Myocyte (in vitro differentiated cells): ENCODE data around the gene ZCCHC17. TPM values are rescaled to one million over a fixed set of nuclear protein-coding genes. Genes with fewer than 3 reads are reported as not detected.
A peak's percentile ranks its signal among the peaks of the same experiment; 100 is the strongest.
"Not testable (repeated sequence)": the region's sequence is repeated elsewhere in the genome, so short reads cannot be mapped to it uniquely, and the experiment has no call there.

Experiments
- DNase-seq: peaks from one replicate; pipeline ENCODE4 v3.0.0-alpha.2; 2012; ENCODE audit warnings: low read depth
- total RNA-seq: library from RNA; depleted of rRNA; stranded (reverse); fragments of >200 nt; gene quantifications from 2 replicates; pipeline ENCODE4 v1.2.3, GENCODE V29; 2014

Gene ZCCHC17
- total RNA-seq, 1 donor from 2014 or later: 32.9 TPM

DNA sequence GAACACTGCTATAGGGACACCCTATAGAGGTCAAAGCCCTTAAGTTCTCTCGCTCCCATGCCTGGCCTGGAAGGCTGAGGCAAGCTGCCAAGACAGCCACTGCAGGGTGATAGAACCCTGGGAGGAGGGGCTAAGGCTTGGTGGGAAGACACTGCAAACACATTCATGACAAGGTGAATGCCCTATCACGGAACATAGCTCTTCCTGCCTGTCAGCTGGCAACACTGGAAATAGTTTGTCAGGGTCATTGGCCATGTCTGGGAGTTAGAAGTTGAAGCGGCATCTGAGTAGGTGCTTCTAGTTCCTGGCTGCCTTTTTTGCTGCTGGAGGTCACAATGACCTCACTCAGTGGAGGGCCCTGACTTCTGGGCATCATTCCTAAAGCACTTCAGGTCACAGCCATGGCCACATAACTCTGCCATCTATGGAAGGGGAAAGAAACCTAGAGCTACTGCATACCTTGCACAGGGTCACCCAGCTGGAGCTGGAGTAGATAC, 71.8 kb downstream of the ZCCHC17 start:
- no peak for DNase-seq

DNA sequence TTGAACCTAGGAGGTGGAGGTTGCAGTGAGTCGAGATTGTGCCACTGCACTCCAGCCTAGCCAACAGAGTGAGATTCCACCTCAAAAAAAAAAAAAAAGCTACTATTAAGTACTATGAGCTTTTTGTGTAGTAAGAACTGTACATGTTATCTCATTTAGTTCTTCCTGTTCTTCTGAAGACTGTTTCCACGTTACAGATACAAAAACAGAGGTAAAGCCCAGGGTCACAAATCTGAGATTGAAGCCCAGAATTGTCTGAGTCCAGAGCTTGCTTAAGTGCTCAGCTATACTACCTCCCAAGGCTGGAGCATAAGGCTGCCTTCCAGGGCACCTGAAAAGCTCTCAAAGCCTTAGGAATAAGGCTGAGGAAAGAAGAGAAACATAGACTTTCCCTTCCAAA, 73.2 kb downstream of the ZCCHC17 start:
- DNase-seq: no peak

DNA sequence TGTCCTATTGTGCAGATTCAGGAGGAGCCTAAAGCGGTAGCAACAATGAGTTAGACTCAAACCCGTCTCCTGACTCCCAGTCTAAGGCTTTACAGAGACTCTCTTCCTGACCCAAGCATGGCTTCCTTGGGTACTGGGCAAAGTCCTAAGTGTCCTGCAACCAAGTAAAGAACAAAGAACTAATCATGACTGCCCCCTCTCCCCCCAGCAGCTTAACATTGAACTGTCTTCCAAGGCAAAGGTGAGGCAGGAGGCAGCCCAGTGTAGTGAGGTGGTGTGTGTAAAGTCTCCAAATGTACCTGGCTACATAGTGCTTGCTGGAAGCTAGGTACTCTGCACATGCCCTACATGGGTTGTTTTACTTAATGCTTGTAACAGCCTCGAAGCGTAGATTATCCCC, 73.7 kb downstream of the ZCCHC17 start:
- DNase-seq: no peak

DNA sequence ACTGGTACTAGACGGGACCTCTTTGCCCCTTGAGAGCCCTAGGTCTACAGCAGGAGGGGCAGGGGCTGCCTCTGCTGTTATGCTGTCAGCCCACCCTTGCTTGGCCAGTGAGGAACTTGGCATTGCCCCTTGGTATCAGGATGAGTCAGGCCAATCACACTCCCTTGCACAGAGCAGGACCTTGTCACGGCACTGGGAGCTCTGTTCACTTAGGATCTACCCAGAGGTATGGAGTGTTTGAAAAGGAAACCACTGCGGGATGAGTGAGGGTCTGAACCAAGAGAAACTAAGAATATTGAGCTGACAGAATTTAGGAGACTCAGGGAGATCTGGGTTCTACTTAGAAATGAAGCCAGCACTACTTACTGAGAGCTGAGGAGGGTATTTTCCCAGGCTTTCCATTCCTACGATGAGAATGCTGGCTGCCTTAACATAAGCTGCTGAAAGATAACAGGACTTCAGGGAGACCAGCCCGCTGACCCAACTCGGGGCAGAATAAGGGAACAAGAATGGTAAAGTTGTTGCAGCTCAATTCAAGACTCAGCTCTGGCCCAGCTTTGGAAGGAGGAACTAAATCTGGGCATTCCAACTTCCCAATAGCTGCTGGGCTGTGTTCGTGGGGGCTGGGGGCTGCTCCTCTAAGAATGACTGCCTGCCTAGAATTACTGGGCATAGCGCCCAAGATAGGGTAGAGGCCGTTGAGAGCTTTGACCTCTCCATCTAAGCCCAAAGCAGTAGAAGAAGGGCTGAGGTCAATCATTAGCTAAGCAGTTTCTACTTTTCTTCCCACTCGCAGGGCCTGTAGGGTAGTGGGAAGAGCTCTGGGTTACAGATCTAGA, 74.5 kb downstream of the ZCCHC17 start:
- no peak for DNase-seq

DNA sequence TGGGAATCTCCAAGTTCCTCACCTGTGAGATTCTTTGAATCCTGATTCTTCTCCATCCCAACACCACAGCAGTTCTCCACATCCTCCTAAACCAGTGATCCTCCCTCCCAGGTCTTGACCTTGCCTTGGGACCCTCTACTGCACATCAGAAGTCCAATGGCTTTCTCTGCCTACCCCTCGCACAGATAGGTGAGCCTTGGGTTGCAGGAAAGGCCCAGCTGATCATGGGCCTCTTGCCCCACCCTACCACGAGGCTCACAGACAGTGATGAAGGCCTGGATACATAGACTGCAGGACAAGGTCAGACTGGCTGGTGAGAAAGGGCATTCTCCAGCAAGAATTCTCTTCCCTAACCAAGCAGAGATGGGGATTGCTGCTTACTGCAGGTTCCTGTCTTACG, 75.2 kb downstream of the ZCCHC17 start:
- no peak for DNase-seq

DNA sequence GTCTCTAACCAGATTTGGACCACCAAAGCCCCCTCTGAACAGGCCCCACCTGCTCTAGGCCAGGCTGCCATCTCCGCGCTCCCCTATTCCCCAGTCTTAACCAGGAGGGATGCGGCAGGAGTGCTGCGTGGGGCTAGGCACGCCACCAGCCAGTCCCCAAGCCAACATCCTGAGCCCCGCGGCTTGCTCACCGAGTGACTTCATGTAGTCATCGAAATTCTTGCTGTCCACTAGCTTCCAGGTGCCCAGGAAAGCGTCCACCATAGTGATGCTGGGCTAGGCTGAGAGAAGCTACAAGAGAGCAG, 75.9 kb downstream of the ZCCHC17 start:
- no peak for DNase-seq

DNA sequence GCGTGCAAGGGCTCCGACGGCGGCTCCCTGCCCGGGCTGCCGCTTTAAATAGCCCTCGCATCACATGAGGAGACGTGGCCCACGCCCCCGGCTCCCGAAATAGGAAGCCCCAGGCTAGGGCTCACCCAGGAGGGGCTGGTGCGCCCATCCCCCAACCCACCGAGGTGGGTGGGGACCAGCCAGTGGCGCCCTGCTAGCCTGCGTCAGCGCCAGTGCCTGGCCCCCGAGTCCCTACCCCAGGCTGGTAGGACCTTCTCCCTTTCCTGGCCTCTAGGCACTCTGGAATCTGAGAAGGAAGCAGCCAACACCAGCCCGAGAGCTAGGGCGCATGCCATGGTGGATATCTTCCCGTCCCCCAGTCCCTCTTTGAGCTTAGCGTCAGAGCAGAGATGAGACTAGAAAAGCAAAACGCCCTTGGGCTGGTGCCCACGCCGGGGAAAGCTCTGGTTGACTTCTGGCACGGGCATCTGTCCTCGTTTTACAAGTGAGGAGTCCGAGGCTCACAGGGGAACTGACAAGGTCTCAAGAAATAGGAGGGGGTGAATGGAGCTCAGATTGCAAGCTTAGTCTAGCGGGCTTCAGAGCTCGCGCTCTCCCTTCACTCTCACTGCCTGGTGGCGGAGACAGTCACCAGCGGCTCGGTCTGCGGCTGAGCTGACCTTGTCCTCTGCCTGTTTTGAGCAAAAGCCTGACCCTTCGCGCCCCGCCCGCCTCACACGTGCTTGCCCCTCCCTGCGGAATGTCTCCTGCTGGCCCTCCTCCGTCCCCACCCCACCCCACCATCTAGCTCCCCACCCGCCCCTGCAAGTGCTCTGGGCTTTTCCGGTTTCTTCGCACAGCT, 76.4 kb downstream of the ZCCHC17 start, which contains the start of gene FABP3:
FABP3 (minus strand) TSS at position 21 of the 841 bp plus-strand sequence. CDS start 62 bp downstream, outside the sequence.
- DNase-seq: peak; percentile 95

DNA sequence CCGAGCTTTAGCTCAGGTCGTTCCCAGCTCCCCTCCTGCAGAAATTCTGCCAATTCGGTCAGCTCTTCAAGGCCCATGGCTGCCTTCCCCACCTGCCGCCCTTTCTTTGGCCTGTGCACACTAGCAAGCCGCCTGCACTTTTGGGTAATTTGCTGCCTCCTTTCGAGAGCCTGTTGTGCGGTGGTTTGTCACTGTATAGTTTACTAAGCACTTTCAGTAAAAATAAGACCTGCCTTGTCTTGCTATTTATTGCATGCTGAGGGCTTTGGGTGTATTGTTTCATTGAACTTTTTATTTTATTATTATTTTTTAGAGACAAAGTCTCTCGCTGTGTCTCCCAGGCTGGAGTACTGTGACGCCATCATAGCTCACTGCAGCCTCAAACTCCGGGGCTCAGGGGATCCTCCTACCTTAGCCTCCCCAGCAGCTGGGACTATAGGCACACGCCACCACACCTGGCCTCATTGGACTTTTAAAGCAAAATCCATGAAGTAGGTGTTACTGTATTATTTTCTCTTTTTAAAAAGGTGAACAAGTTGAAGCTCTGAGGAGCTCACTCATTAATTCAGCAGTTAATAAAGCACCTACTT, 77.2 kb downstream of the ZCCHC17 start:
- no peak for DNase-seq

DNA sequence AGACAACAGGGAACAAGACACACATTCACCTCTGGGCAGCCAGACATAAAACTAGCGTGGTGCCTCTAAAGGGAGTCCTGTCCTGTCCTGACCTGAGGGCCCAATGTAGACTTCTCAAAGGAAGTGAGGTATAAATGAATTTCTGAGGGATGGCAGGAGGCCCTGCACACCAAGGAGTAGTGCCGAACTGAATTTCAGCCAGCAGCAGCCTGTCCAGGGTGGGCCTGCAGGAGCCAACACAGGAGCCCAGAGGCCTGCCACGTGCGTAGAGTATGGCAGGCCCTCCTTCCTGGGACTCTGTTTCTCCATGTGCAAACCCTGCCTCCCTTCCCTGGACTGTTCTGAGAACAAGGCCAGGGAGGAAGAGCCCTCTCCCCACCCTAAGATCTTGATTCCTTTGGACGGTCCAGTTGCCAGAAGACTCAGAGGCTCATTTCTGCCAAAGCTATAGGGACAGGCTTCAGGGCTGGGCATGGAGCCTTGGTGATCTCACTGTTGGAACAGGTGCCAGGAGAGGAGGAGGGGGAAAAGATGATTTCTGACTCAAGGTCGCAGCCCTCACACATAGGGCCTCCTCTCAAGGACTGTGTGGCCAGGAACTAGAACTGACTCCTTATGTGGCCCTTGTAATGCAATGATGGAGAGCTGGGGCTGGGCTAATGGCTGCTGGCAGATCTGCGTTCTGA, 77.8 kb downstream of the ZCCHC17 start:
- peak; percentile 86 for DNase-seq

DNA sequence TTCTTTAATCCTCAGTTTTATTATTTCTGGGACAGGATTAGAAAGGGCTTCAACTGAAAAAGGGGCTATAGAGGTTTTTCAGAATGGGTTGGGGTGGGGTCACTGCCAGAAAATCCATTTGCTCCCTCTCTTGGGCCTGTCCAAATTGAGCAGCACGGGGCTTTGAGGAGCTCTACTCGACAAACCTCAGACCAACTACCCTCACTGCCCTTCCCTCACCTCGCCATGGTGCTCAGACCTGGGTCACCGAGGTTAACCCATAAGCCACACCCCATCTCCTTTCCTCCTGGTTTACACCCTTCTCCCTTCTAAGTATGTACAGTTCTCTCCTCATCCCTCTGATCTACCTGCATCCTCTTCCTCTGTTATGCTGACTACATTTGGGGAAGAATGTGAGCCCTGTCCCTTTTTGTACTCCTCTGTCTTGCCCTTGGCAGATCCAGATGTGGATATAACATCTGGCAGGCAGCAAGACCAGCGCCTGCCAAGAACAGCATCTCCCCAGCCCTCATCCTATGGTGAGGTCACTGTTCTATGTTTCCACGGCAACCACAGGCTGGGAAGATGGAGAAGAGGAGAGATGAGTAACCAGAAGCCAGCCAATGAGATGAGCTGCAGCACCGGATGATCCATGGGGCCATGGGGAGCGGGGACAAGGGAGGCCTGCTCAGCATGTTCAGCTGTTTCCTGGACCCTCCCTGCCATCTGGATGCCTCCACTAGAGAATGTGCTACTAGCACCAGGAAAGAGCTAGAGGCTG, 79.7 kb downstream of the ZCCHC17 start:
- peak; percentile 94 for DNase-seq

DNA sequence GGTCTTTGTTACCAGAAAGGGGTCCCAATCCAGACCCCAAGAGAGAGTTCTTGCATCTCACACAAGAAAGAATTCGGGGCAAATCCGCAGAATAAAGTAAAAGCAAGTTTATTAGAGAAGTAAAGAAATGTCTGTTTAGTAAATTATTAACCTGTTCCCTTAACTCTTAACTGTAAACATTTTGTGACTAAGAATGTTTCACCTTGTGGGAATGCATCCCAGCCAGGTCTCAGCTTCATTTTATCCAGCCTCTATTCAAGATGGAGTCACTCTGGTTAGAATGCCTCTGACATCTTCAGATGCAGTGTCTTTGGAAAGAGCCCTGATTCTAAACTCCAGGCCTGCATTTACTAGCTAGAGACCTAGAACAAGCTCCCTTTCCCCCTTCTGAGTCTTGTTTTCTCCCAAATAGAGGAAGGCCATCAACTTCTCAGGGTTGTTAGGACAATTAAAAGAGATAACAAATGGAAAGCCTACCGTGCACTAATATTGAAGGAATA, 80.6 kb downstream of the ZCCHC17 start:
- no peak for DNase-seq

DNA sequence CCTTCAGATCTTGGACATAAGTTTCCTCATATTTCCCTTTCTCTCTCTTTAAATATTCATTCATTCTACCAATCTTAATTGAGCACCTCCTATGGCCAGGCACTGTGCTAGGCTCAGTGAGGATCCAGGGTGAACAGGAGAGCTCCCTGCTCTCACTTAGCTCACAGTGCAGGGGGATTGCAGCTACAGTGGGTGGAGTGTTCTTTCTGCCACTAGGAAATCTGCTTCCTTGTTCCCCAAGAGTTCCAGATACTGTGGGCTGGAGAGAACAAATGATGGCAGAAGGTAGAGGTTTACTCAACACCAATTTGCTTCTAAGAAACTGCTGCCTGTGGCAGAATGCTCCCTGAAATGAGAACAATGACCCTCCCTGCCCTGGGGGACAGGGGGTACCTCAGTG, 81.2 kb downstream of the ZCCHC17 start:
- no peak for DNase-seq

DNA sequence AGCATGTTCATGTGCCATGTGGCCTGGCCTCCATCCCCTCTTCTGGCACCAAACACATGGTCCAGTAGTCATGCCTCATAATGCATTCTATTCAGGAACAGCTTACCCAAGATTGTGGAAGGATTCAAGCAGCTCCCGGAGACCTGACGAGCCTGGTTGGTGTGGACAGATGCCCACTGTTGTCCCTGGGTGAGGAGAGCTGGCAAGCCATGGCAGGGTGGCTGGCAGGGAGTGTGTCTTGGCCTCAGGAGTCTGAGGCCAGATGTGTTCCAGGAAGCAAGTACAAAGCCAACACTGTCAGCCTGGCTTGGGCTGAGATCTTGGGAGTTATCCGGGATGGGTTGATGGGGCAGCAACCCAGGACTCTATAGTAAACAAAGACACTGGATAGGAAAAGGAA, 83.3 kb downstream of the ZCCHC17 start:
- DNase-seq: no peak

DNA sequence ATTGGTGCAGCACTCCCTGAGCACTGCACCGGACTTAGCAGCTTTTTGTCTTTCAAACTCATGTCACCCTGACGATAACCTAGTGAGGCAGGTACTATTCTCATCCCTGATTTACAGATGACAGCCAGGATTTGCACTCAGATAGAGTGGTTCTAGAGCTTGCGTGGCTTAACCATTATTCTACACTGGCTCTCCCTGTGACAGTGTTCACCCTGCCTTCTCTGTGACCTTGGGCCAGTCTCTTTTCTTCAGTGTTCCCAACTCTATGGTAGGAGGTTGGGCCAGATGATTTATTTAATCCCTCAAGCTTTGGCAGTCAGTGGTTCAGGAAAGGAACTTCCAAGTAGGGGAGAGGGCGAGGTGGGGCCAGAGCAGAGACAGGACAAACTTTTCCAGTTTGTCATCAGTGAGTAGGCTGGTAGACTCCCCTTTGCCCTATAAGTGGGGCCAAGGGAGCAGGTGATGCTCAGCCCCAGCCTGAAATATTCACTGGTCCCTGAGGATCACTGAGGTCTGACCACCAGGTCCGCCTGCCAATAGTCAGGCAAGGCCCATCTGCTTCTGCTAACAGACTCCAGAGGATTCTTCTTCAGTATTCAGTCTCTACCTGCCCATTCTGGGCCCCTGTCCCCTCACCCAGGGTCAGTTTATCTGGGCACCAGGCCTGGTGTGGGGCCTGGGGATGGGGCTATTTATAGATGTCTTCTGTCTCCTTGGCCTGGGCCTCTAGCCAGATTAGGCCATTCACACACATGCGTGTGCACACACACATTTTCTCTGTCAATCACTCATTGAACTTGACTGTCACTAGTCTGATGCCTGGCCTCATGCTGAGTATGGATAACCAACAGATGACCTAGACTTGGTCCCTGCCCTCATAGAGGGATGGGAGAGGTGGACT, 84.8 kb downstream of the ZCCHC17 start:
- DNase-seq: peak; percentile 91

DNA sequence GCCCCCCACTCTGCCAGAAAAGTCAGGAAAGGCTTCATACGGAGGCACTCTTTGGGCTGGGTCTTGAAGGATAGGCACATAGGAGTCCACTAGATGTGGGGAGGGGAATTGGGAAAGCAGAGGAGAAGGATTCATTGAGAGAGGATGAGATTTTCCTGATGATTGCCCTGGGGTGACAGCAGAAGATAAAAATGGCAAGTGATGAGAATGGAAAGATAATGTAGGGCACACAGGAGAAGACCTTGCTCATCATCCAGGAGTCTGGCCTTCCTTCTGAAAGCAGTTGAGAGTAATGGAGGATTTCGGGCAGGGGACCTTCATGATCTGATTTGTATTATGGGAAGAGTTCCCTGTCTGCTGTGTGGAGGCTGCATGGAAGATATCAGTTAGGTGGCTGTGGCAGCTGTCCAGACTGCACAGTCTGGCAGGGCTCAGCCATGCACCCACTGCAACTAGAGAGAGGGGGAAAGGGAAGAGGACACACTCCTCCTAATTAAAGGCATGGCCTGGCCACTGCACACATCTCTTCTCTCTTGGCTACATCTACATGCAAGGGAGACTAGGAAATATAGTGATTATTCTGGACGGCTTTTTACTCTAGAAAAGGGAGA, 85.7 kb downstream of the ZCCHC17 start:
- peak; percentile 62 for DNase-seq

DNA sequence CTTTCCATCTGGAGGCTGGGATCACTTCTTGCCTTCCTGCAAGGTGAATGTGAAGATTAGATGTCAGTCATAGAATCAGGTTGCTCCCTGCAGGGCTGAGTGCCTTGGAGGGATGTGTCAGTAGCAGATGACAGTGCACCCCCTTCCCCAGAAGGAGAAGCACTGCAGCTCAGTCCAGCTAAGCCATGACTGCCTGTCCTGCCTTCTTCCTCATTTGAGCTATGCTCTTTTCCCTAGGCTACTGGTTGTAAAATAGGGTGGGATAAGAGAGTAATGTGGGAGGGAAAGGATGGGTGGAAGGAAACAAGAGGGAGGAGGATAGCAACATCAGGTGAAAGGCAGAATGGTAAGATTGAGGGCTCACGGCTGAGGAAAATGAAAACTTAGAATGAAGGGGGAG, 87.1 kb downstream of the ZCCHC17 start:
- no peak for DNase-seq

DNA sequence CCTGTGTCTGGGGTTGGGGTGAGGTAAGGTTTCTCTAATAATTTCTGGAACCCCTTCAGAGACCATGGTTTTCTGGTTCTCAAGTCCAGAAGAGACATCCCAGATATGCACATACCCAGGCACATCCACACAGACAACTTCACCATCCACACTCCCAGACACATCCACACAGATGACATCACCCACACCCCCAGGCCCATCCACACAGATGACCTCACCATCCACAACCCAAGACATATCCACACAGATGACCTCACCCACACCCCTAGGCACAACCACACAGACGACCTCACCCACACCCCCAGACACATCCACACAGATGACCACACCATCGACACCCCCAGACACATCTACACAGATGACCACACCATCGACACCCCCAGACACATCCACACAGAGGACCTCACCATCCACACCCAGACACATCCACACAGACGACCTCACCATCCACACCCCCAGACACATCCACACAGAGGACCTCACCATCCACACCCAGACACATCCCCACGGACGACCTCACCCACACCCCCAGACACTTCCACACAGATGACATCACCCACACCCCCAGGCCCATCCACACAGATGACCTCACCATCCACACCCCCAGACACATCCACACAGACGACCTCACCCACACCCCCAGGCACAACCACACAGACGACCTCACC, 89.9 kb downstream of the ZCCHC17 start:
- DNase-seq: not testable (repeated sequence)

DNA sequence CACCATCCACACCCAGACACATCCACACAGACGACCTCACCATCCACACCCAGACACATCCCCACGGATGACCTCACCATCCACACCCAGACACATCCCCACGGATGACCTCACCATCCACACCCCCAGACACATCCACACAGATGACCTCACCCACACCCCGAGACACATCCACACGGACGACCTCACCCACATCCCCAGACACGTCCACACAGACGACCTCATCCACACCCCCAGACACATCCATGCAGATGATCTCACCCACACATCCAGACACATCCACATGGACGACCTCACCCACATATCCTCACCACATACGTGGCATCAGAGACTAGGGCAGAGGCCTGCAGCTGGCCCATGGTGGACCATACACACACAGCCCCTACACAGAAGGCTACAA, 90.8 kb downstream of the ZCCHC17 start:
- DNase-seq: no peak
